ENCODE measurements around the gene SH3TC2.

GRCh38 chr5:148961261-148962199 lies 101.3 kb downstream of the SH3TC2 start:
- TF ChIP-seq, protein P1, sequence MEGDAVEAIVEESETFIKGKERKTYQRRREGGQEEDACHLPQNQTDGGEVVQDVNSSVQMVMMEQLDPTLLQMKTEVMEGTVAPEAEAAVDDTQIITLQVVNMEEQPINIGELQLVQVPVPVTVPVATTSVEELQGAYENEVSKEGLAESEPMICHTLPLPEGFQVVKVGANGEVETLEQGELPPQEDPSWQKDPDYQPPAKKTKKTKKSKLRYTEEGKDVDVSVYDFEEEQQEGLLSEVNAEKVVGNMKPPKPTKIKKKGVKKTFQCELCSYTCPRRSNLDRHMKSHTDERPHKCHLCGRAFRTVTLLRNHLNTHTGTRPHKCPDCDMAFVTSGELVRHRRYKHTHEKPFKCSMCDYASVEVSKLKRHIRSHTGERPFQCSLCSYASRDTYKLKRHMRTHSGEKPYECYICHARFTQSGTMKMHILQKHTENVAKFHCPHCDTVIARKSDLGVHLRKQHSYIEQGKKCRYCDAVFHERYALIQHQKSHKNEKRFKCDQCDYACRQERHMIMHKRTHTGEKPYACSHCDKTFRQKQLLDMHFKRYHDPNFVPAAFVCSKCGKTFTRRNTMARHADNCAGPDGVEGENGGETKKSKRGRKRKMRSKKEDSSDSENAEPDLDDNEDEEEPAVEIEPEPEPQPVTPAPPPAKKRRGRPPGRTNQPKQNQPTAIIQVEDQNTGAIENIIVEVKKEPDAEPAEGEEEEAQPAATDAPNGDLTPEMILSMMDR (IDR thresholded peaks at IDR 0.05), result no peak
- TF ChIP-seq POLR2A (IDR thresholded peaks at IDR 0.05), result no peak
